Myocyte (in vitro differentiated cells): ENCODE results near the gene KCNV2. TPM values are rescaled to one million over a fixed set of nuclear protein-coding genes. Genes with fewer than 3 reads are reported as not detected.
"Not testable (repeated sequence)": the region's sequence is repeated elsewhere in the genome, so short reads cannot be mapped to it uniquely, and the experiment has no call there.

Source experiments
- DNase-seq: peaks from one replicate; pipeline ENCODE4 v3.0.0-alpha.2; 2012; ENCODE audit warnings: low read depth
- polyA plus RNA-seq: library from polyadenylated mRNA; unstranded; fragments of >200 nt; gene quantifications from one replicate; pipeline ENCODE4 v1.2.1, GENCODE V29; 2012; ENCODE audit warnings: missing spikeins
- total RNA-seq: library from RNA; depleted of rRNA; stranded (reverse); fragments of >200 nt; gene quantifications from 2 replicates; pipeline ENCODE4 v1.2.3, GENCODE V29; 2014

The KCNV2 gene
- not detected in 2 replicates for total RNA-seq
- 0.13 TPM for polyA plus RNA-seq

- no peak for DNase-seq
Measured at GRCh38 chr9:2717385-2717784, at the start of gene KCNV2. KCNV2 (plus strand) TSS chr9:2717510; CDS start chr9:2717740, 230 bp downstream.

GRCh38 chr9:2673161-2673560 is 44.1 kb upstream of the KCNV2 start:
- DNase-seq = no peak

- DNase-seq = no peak
Measured at GRCh38 chr9:2674141-2674824, 43.0 kb upstream of the KCNV2 start.

- DNase-seq = no peak
Measured at GRCh38 chr9:2675834-2676233, 41.5 kb upstream of the KCNV2 start.

- DNase-seq = peak; percentile 54
Measured at GRCh38 chr9:2676466-2676865, 40.8 kb upstream of the KCNV2 start.

GRCh38 chr9:2677915-2678889 is 39.1 kb upstream of the KCNV2 start:
- DNase-seq = no peak

- DNase-seq = no peak
Measured at GRCh38 chr9:2679011-2679410, 38.3 kb upstream of the KCNV2 start.

- DNase-seq = no peak
Measured at GRCh38 chr9:2681981-2682380, 35.3 kb upstream of the KCNV2 start.

GRCh38 chr9:2686911-2687310 is 30.4 kb upstream of the KCNV2 start:
- no peak for DNase-seq

- no peak for DNase-seq
Measured at GRCh38 chr9:2688636-2689035, 28.7 kb upstream of the KCNV2 start.

GRCh38 chr9:2691212-2691611 is 26.1 kb upstream of the KCNV2 start:
- no peak for DNase-seq

- DNase-seq = peak; percentile 7
Measured at GRCh38 chr9:2691626-2692025, 25.7 kb upstream of the KCNV2 start.

- peak; percentile 47 for DNase-seq
Measured at GRCh38 chr9:2693056-2693455, 24.3 kb upstream of the KCNV2 start.

- DNase-seq = no peak
Measured at GRCh38 chr9:2697492-2697891, 19.8 kb upstream of the KCNV2 start.

GRCh38 chr9:2700398-2700797 is 16.9 kb upstream of the KCNV2 start:
- no peak for DNase-seq

- no peak for DNase-seq
Measured at GRCh38 chr9:2700909-2701550, 16.3 kb upstream of the KCNV2 start.

- no peak for DNase-seq
Measured at GRCh38 chr9:2704504-2704903, 12.8 kb upstream of the KCNV2 start.

- DNase-seq = not testable (repeated sequence)
Measured at GRCh38 chr9:2707256-2707655, 10.1 kb upstream of the KCNV2 start.

- no peak for DNase-seq
Measured at GRCh38 chr9:2709645-2710101, 7.6 kb upstream of the KCNV2 start.

- DNase-seq = no peak
Measured at GRCh38 chr9:2711716-2712115, 5.6 kb upstream of the KCNV2 start.

- DNase-seq = no peak
Measured at GRCh38 chr9:2718001-2718697, 839 bp downstream of the KCNV2 start.
